Posterior vena cava (tissue), 2 donors: ENCODE data around the gene HSF2BP. TPM values are rescaled to one million over a fixed set of nuclear protein-coding genes. Genes with fewer than 3 reads are reported as not detected.
"Not testable (repeated sequence)": the region's sequence is repeated elsewhere in the genome, so short reads cannot be mapped to it uniquely, and the experiment has no call there.

Experiments used
- DNase-seq: peaks from one replicate; pipeline ENCODE4 v3.0.0-alpha.2; 2020; ENCODE audit warnings: low spot score
- intact Hi-C, 2 donors: fragments of 100-400 bp; cut with DNase I; formaldehyde crosslinking; loops; one replicate each; pipeline versions ENCODE4 v1.14.1 to v1.14.2; 2022 to 2023
- total RNA-seq, 2 donors: library from RNA; stranded (reverse); fragmentation: NEBNext Ultra II Directional; extraction: Animal tissue kit (Norgen Biotek cat#: 25700); gene quantifications; one replicate each; pipeline ENCODE4 v1.2.1, GENCODE V29; 2021
- donor health status: DM: yes; HTN: yes; CAD: no.
- donor health status: DM: yes; HTN: yes; CAD: no.

HSF2BP gene
- total RNA-seq, 2 donors from 2014 or later = 0.46 to 0.48 TPM

GRCh38 chr21:43631411-43632107 is 27.7 kb downstream of the HSF2BP start:
- no peak for DNase-seq
- intact Hi-C loops = no loop called here

GRCh38 chr21:43627527-43627926 is 31.8 kb downstream of the HSF2BP start:
- intact Hi-C loops = no loop called here
- DNase-seq = no peak

- intact Hi-C loops = no loop called here
- DNase-seq = no peak
These were observed 32.9 kb downstream of the HSF2BP start for GRCh38 chr21:43626390-43626789.

- intact Hi-C loops = no loop called here
- DNase-seq = no peak
These were observed 34.9 kb downstream of the HSF2BP start for GRCh38 chr21:43624339-43624738.

- no peak for DNase-seq
- intact Hi-C loops = no loop called here
These were observed 35.7 kb downstream of the HSF2BP start for GRCh38 chr21:43623588-43623987.

DNA sequence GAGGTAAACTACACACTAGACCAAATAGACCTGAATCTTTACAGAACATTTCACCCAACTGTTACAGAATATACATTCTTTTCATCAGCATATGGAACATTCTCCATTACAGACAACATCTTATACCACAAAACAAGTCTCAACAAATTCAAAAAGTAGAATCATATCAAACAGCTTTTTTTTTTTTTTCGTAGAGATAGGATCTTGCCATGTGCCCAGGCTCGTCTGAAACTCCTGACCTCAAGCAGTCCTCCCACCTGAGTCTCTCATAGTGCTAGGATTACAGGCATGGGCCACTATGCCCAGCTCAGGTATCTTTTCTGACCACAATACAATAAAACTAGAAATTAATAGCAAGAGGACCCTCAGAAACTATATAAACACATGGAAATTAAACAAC is 36.5 kb downstream of the HSF2BP start:
- intact Hi-C loops = no loop called here
- no peak for DNase-seq

DNA sequence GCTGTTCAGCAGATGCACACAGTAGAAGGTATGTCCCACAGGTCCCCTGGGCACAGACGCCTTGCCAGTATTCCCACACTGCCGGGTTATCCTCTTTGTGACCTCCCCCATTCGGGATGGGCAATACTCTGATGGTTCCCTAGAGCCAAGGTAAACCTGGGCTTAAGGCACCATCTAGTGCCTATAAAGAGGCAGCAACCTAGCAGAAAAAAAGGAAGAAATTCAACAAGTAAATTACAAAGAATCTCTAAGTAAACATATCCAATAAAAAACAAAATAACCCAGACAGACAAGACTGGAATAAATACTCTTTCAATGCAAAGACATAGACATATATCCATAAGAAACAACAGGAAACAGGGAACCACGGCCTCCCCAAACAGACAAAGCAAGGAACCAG is 39.4 kb downstream of the HSF2BP start:
- intact Hi-C loops = no loop called here
- no peak for DNase-seq

- no peak for DNase-seq
- intact Hi-C loops = no loop called here
These were observed 39.9 kb downstream of the HSF2BP start for GRCh38 chr21:43619344-43619743.

DNA sequence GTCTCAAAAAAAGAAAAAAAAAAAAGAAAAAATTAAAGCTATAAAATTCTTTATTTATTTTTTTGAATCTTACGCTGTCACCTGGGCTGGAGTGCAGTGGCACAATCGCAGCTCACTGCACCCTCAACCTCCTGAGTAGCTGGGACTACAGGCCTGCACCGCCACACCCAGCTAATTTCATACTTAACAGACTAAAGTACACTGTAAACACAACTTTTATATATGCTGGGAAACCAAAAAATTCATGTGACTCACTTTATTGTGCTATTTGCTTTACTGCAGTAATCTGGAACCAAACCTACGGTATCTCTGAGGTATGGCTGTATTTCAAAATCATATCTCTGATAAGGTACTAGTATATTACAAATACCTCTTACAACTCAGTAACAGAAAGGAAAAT is 40.3 kb downstream of the HSF2BP start:
- intact Hi-C loops = no loop called here
- DNase-seq = no peak

- DNase-seq, intact Hi-C loops: not testable (repeated sequence)
These were observed 42.4 kb downstream of the HSF2BP start for GRCh38 chr21:43616861-43617260.

- intact Hi-C loops = no loop called here
- no peak for DNase-seq
These were observed 44.4 kb downstream of the HSF2BP start for GRCh38 chr21:43614839-43615238.

DNA sequence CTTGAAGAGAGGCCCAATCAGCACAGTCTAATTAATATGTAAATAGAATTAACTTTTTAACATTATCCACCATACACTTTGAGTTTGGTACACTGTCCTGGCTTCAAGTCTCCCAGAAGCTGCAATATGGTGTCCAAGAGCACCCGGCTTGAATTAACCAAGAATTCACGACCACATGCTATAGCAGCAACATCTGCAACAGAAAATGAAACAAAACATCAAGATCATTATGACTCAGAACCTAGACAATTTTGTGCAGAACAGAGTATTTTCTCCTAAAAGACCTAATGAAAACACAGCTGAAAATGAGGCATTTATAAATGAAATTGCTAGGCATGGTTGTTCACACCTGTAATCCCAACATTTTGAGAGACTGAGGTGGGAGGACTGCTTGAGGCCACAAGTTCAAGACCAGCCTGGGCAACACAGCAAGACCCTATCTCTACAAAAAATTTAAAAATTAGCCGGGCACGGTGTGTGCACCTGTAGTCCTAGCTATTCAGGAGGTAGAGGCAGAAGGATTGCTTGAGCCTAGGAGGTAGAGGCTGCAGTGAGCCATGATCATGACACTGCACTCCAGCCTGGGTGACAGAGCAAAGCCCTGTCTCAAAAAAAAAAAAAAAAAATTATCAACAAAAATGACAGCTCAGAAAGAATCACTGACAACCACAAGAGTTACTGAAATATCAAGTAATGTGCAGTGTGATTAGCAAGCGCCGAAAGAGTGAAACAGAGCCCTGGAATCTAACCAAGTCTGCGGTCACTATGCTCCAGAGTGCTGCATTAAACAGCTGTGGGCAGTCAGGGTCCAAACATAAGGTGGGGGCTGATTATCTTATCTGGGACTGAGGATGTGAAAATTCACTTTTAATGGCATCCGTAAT is 45.3 kb downstream of the HSF2BP start:
- DNase-seq = no peak
- intact Hi-C loops = no loop called here

DNA sequence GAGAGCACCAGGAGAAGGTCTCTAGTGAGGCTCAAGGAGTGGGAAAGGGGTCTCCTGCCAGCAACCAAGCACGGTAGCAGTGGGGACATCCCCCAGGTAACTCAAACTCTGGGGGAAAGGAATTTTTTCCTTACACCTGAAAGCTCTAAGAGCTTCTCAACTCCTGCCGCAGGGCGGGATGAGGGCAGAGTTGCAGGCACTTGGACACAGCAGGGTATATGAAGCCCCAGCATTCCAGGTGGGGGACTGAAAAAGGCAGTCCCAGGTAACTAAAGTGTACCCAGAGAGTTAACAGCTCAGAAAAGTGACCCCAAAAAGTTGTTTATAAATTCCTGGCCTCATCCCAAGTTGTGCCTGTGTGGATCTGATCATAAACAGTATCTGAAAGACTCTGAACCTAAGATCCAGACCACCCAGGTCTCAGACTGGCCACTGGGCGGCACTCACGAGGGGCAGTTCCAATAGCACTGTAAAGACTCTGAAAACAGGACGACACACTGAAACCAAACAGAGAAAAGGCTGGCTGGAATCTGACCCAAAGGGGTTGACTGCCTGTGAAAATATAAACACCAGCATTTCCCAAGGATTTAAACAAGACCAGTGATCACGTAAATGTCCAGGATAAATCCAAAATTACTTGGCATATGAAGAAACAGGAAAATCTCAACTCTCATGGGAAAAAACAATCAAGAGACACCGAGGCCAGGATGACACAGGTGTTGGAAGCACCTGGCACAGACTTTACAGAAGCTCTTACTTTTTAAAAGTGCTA is 47.5 kb downstream of the HSF2BP start:
- intact Hi-C loops = no loop called here
- peak; percentile 89 for DNase-seq

DNA sequence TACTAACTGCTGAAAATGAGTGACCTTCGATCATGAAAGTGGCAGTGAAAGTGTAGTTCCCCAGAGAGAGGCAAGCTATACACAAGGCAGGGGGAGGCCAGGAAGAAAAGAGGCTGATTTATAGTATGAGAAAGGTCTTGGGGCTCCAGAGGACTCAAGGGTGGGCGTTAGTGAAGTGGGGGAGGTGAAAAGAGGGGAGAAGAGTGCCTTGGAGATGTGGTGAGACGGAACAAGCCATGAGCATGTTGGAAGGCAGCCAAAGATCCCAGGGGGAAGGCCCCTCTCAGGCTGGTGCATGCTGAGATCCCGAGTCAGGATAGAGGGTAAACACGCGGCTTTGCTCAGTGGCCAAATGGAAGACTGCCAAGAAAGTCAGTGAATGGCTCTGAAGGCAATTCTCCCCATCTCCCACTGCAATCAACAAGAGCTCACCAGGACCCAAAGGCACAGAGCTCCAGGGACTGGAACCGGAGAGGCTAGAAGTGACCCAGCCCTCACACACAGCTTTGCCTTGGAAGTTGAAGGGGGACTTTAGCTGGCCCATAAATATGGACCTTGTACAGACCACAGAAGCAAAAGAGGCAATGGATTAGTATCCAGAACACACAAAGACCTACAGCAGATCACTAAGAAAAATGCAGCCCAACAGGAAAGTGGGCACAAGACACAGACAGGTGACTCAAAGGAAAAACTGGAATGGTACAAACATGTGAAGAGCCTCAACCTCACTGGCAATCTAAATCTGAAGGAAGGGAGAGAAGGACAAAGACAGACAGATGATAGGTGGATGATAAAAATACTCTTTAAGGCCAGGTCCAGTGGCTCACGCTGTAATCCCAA is 49.6 kb downstream of the HSF2BP start:
- intact Hi-C loops = no loop called here
- no peak for DNase-seq

GRCh38 chr21:43608664-43609063 is 50.6 kb downstream of the HSF2BP start:
- intact Hi-C loops = no loop called here
- no peak for DNase-seq

DNA sequence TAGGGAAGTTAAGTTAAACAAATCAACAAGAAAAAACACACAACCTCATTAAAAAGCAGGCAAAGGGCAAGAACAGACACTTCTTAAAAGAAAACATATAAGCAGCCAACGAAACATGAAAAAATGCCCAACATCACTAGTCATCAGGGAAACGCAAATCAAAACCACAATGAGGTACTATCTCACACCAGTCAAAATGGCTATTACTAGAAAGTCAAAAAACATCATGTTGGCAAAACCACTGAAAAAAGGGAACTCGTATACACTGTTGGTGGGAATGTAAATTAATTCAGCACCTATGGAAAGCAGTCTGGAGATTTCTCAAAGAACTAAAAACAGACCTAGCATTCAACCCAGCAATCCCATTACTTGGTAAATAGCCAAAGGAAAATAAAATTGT is 51.1 kb downstream of the HSF2BP start:
- DNase-seq = no peak
- intact Hi-C loops = no loop called here

- intact Hi-C loops = no loop called here
- DNase-seq = no peak
These were observed 53.7 kb downstream of the HSF2BP start for GRCh38 chr21:43605320-43606215.

- intact Hi-C loops = no loop called here
These were observed 54.6 kb downstream of the HSF2BP start for GRCh38 chr21:43604505-43605204.

More at GRCh38 chr21:43604505-43605204, 54.6 kb downstream of the HSF2BP start:
- no peak for DNase-seq
